CD4-positive, alpha-beta T cell (primary cell): ENCODE measurements around the gene THADA. TPM values are rescaled to one million over a fixed set of nuclear protein-coding genes. Genes with fewer than 3 reads are reported as not detected.

ENCODE experiments used
- ATAC-seq: fragments of 200-7000 bp; cut with Tn5 transposase; one replicate; pipeline ENCODE4 v1.10.0; 2022; ENCODE audit warnings: mild to moderate bottlenecking; ENCODE audit not compliant: poor library complexity
- CTCF ChIA-PET: fragments of 350-600 bp; sonication (Branson Sonifier 250); formaldehyde crosslinking; loops from one replicate; lab custom pipeline; 2021; ENCODE audit warnings: antibody characterized with exemption, inconsistent platforms; lab: Charles Lee
- POLR2A ChIA-PET: fragments of 350-600 bp; sonication (Branson Sonifier 250); formaldehyde crosslinking; loops from one replicate; lab custom pipeline; 2021; ENCODE audit warnings: antibody characterized with exemption, inconsistent platforms; lab: Charles Lee
- DNase-seq, 14 experiments: peaks; one replicate each; pipeline ENCODE4 v3.0.0-alpha.2; 2013 to 2020; ENCODE audit warnings: mixed read lengths in 2 of 14
- H3K27ac ChIP-seq, 2 donors: one replicate each; pipeline versions ENCODE4 v1.5.1 to v1.7.0; 2013; ENCODE audit warnings: low read length in 2 of 2, low read depth in 1 of 2, mild to moderate bottlenecking in 1 of 2
- H3K27me3 ChIP-seq, 2 experiments: 1 replicate in 1 of 2; 2 replicates in 1 of 2; pipeline versions ENCODE4 v1.6.1 to v1.7.0; 2013; ENCODE audit warnings: low read length in 2 of 2, control low read depth in 1 of 2, mild to moderate bottlenecking in 1 of 2, moderate library complexity in 1 of 2; ENCODE audit not compliant: insufficient read depth in 2 of 2, control insufficient read depth in 1 of 2
- H3K36me3 ChIP-seq: one replicate; pipeline ENCODE4 v1.6.1; 2013; ENCODE audit warnings: low read length, control low read depth; ENCODE audit not compliant: insufficient read depth
- H3K4me1 ChIP-seq: one replicate; pipeline ENCODE4 v1.6.1; 2013; ENCODE audit warnings: low read length, control low read depth; ENCODE audit not compliant: insufficient read depth
- H3K4me3 ChIP-seq: one replicate; pipeline ENCODE4 v1.5.1; 2013; ENCODE audit warnings: mild to moderate bottlenecking, low read length, moderate library complexity
- H3K9me3 ChIP-seq, 2 experiments: 1 replicate in 1 of 2; 2 replicates in 1 of 2; pipeline versions ENCODE4 v1.6.1 to v1.7.0; 2013; ENCODE audit warnings: low read length in 2 of 2, mild to moderate bottlenecking in 2 of 2, control low read depth in 1 of 2, moderate library complexity in 1 of 2; ENCODE audit not compliant: control insufficient read depth in 1 of 2, insufficient read depth in 1 of 2
- H3K27ac Mint-ChIP-seq: one replicate; pipeline ENCODE4 v1.8.0; 2020; ENCODE audit warnings: mixed read lengths
- H3K27me3 Mint-ChIP-seq: one replicate; pipeline ENCODE4 v1.8.0; 2021; ENCODE audit warnings: mixed read lengths
- H3K36me3 Mint-ChIP-seq: one replicate; pipeline ENCODE4 v1.8.0; 2021; ENCODE audit warnings: low read depth, mixed read lengths
- H3K4me1 Mint-ChIP-seq: one replicate; pipeline ENCODE4 v1.8.0; 2021; ENCODE audit warnings: low read depth, mixed read lengths
- H3K4me3 Mint-ChIP-seq: one replicate; pipeline ENCODE4 v1.8.0; 2020; ENCODE audit warnings: mild to moderate bottlenecking, mixed read lengths
- H3K9me3 Mint-ChIP-seq: one replicate; pipeline ENCODE4 v1.8.0; 2020; ENCODE audit warnings: mixed read lengths
- CTCF ChIP-seq: fragments of 200-600 bp; IDR thresholded peaks from one replicate; pipeline ENCODE4 v1.8.0; 2022; ENCODE audit warnings: antibody characterized with exemption, mild to moderate bottlenecking
- intact Hi-C, 2 experiments: fragments of 100-400 bp; cut with DNase I in 1 of 2; cut with micrococcal nuclease in 1 of 2; formaldehyde crosslinking; loops; one replicate each; pipeline versions ENCODE4 v1.15.1 to v1.9.0; 2023 to 2025; cut with DNase I, micrococcal nuclease
- total RNA-seq, 174 experiments: library from RNA in 2 of 174; stranded (reverse) in 2 of 174; gene quantifications; one replicate each; pipeline ENCODE4 v1.2.3 and lab custom pipeline; 2021 to 2026

The THADA gene
- total RNA-seq, 2 experiments from 2014 or later = 29.3 to 32.9 TPM

GRCh38 chr2:43305517-43305916 lies 290.3 kb downstream of the THADA start:
- ChIA-PET POLR2A (no interaction called here), CTCF (no interaction called here)
- Mint-ChIP-seq H3K4me3 (no peak overlapping the region), H3K27me3 (no peaks in the 10 kb centered on the region), H3K9me3 (no peaks in the 10 kb centered on the region), H3K36me3 (peaks cover 41% of the 10 kb centered on the region), H3K4me1 (peaks cover under 1% of the 10 kb centered on the region), H3K27ac (no peak overlapping the region)
- DNase-seq = peak in 3 of 14 experiments; percentile 8 to 47 (median 26)
- intact Hi-C loops = no loop called here
- H3K27ac ChIP-seq = peak overlapping the region in 1 of 2 donors; percentile 40
- no peak overlapping the region for H3K4me3 ChIP-seq
- peaks cover 8% of the 10 kb centered on the region for H3K36me3 ChIP-seq
- no peaks in the 10 kb centered on the region for H3K4me1 ChIP-seq
- ATAC-seq = no peak
- no peak for TF ChIP-seq CTCF
- no peaks in the 10 kb centered on the region for H3K9me3 ChIP-seq
- no peaks in the 10 kb centered on the region for H3K27me3 ChIP-seq

GRCh38 chr2:43305012-43305411 lies 290.8 kb downstream of the THADA start:
- Mint-ChIP-seq H3K4me1 (peaks cover 4% of the 10 kb centered on the region), H3K27ac (no peak overlapping the region), H3K27me3 (no peaks in the 10 kb centered on the region), H3K36me3 (peaks cover 36% of the 10 kb centered on the region), H3K9me3 (no peaks in the 10 kb centered on the region), H3K4me3 (no peak overlapping the region)
- H3K4me3 ChIP-seq = no peak overlapping the region
- H3K9me3 ChIP-seq = no peaks in the 10 kb centered on the region
- DNase-seq = peak in 2 of 14 experiments; percentile 16 to 18
- H3K4me1 ChIP-seq = no peaks in the 10 kb centered on the region
- ChIA-PET CTCF (no interaction called here), POLR2A (no interaction called here)
- no peaks in the 10 kb centered on the region for H3K27me3 ChIP-seq
- intact Hi-C loops = no loop called here
- H3K27ac ChIP-seq = peak overlapping the region in 1 of 2 donors; percentile 40
- TF ChIP-seq CTCF = no peak
- H3K36me3 ChIP-seq = peaks cover 8% of the 10 kb centered on the region
- no peak for ATAC-seq

GRCh38 chr2:43303889-43304288 lies 291.9 kb downstream of the THADA start:
- no peak overlapping the region for H3K4me3 ChIP-seq
- H3K27ac ChIP-seq = no peak overlapping the region
- DNase-seq = no peak
- H3K4me1 Mint-ChIP-seq = peaks cover 4% of the 10 kb centered on the region
- no peaks in the 10 kb centered on the region for H3K9me3 Mint-ChIP-seq
- no peaks in the 10 kb centered on the region for H3K27me3 Mint-ChIP-seq
- intact Hi-C loops = no loop called here
- H3K36me3 Mint-ChIP-seq = peaks cover 33% of the 10 kb centered on the region
- no peak for TF ChIP-seq CTCF
- no peaks in the 10 kb centered on the region for H3K27me3 ChIP-seq
- POLR2A ChIA-PET = no interaction called here
- CTCF ChIA-PET = no interaction called here
- H3K9me3 ChIP-seq = no peaks in the 10 kb centered on the region
- no peak overlapping the region for H3K4me3 Mint-ChIP-seq
- H3K4me1 ChIP-seq = no peaks in the 10 kb centered on the region
- H3K36me3 ChIP-seq = peaks cover 8% of the 10 kb centered on the region
- no peak for ATAC-seq
- no peak overlapping the region for H3K27ac Mint-ChIP-seq
